HEK293T (cell line): Measurements from ENCODE around the gene WASHC3.
"Not testable (repeated sequence)": the region's sequence is repeated elsewhere in the genome, so short reads cannot be mapped to it uniquely, and the experiment has no call there.

Experiments
- CTCF ChIA-PET: fragments of 350-600 bp; formaldehyde crosslinking; extraction: SDS; loops from one replicate; lab custom pipeline; 2021; ENCODE audit warnings: antibody characterized with exemption, inconsistent platforms; lab: Yijun Ruan, JAX
- POLR2A ChIA-PET: fragments of 350-600 bp; formaldehyde crosslinking; extraction: SDS; loops from one replicate; lab custom pipeline; 2020; ENCODE audit warnings: antibody characterized with exemption, inconsistent platforms; lab: Yijun Ruan, JAX
- DNase-seq: peaks from one replicate; pipeline ENCODE4 v3.0.0; 2012; ENCODE audit warnings: mixed read lengths; ENCODE audit errors: extremely low spot score
- ARNT ChIP-seq: fragments of 450-650 bp; IDR thresholded peaks from 2 replicates; pipeline ENCODE4 v1.6.1; 2017; ENCODE audit warnings: mild to moderate bottlenecking
- BHLHE40 ChIP-seq: fragments of 450-650 bp; IDR thresholded peaks from 2 replicates; pipeline ENCODE4 v1.6.1; 2016; ENCODE audit warnings: mild to moderate bottlenecking, moderate library complexity, borderline replicate concordance
- CTBP1 ChIP-seq: fragments of 450-650 bp; IDR thresholded peaks from 2 replicates; pipeline ENCODE4 v1.6.1; 2016; ENCODE audit warnings: borderline replicate concordance
- ELF4 ChIP-seq: fragments of 450-650 bp; IDR thresholded peaks from 2 replicates; pipeline ENCODE4 v1.6.1; 2017; ENCODE audit warnings: antibody characterized with exemption
- FOXA1 ChIP-seq: fragments of 450-650 bp; IDR thresholded peaks from 2 replicates; pipeline ENCODE4 v1.6.1; 2016; ENCODE audit warnings: mild to moderate bottlenecking
- FOXK2 ChIP-seq: fragments of 450-650 bp; IDR thresholded peaks from 2 replicates; pipeline ENCODE4 v1.6.1; 2016; ENCODE audit warnings: mild to moderate bottlenecking
- FOXM1 ChIP-seq: fragments of 450-650 bp; IDR thresholded peaks from 2 replicates; pipeline ENCODE4 v1.6.1; 2017; ENCODE audit warnings: mild to moderate bottlenecking, borderline replicate concordance
- HDGF ChIP-seq: fragments of 450-650 bp; IDR thresholded peaks from 2 replicates; pipeline ENCODE4 v1.6.1; 2017; ENCODE audit warnings: antibody characterized with exemption, borderline replicate concordance
- L3MBTL2 ChIP-seq: fragments of 450-650 bp; conservative IDR thresholded peaks from 2 replicates; pipeline ENCODE4 v1.6.1; 2016; ENCODE audit warnings: mild to moderate bottlenecking
- LEF1 ChIP-seq: fragments of 450-650 bp; IDR thresholded peaks from 2 replicates; pipeline ENCODE4 v1.6.1; 2017; ENCODE audit warnings: mild to moderate bottlenecking, borderline replicate concordance
- NFRKB ChIP-seq: fragments of 450-650 bp; IDR thresholded peaks from 2 replicates; pipeline ENCODE4 v1.6.1; 2016; ENCODE audit warnings: mild to moderate bottlenecking, moderate library complexity
- SP1 ChIP-seq: fragments of 450-650 bp; IDR thresholded peaks from 2 replicates; pipeline ENCODE4 v1.6.1; 2017
- SUZ12 ChIP-seq: fragments of 450-650 bp; IDR thresholded peaks from 2 replicates; pipeline ENCODE4 v1.6.1; 2016; ENCODE audit warnings: mild to moderate bottlenecking
- TARDBP ChIP-seq: fragments of 450-650 bp; IDR thresholded peaks from 2 replicates; pipeline ENCODE4 v1.6.1; 2016
- ZNF384 ChIP-seq: fragments of 450-650 bp; IDR thresholded peaks from 2 replicates; pipeline ENCODE4 v1.6.1; 2016
- TF ChIP-seq, protein P1 (sequence below): fragments of 450-650 bp; IDR thresholded peaks from 2 replicates; pipeline ENCODE4 v1.6.1; 2016

The WASHC3 gene

DNA sequence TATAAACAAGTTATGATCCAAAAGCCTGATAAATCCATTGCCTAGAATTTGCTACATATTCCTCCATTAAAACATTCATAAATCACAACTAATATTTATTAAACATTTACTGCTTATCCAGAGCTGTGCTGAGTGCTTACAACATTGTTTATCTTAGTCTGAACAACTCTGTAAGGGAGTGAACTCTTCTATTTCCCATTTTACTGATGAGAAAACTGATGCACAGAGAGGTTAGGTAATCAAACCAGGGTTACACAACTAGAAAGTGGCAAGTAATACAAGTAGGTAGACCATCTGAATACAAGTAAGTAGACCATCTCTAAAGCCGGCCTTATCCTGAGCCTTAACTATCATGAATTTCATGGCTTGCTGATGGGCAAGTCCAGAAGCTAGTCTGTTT lies 39.5 kb downstream of the WASHC3 start:
- POLR2A ChIA-PET, result no interaction called here
- CTCF ChIA-PET, result no interaction called here
- no peak for DNase-seq
- TF ChIP-seq ARNT (no peak), FOXM1 (no peak), HDGF (no peak), TARDBP (no peak), BHLHE40 (no peak), SP1 (no peak), LEF1 (no peak), FOXA1 (no peak), SUZ12 (no peak), ELF4 (no peak), NFRKB (no peak), CTBP1 (no peak)
- TF ChIP-seq, protein P1, sequence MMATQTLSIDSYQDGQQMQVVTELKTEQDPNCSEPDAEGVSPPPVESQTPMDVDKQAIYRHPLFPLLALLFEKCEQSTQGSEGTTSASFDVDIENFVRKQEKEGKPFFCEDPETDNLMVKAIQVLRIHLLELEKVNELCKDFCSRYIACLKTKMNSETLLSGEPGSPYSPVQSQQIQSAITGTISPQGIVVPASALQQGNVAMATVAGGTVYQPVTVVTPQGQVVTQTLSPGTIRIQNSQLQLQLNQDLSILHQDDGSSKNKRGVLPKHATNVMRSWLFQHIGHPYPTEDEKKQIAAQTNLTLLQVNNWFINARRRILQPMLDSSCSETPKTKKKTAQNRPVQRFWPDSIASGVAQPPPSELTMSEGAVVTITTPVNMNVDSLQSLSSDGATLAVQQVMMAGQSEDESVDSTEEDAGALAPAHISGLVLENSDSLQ, result no peak

DNA sequence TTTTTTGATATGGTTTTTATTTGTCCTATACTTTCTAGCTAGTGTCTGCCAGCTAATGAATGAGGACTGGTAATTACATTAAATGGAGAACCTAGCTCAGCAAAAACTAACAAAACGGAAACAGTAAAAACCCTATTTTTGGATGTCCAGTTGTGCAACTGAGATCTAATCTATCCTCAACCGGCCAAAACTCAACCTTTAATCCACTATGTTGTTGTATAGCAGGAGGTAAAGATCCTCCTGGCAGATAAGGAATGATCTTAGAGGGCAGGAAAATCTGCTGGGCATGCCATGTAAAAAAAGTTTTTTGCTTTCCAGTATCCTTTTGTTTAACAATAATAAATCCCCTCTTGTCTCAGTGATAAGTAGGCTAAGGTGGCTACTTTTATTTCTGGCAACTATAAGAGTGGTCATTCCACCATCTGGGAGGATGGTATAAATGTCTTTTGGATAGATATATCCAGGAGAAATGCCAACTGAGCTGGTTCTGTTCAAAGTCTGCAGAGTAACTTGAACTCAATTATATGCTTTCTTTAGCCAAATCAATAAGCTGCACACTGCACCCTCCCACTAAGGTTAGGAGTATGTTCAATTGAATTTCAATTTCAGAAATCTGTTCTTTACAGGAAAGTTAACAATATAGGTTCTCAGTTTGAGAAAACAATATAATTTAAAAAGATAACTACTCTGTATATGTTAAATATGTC lies 40.1 kb downstream of the WASHC3 start:
- no peak for DNase-seq
- CTCF ChIA-PET, result no interaction called here
- TF ChIP-seq ARNT, result no peak
- POLR2A ChIA-PET, result no interaction called here

GRCh38 chr12:102018607-102019006 lies 43.2 kb downstream of the WASHC3 start:
- DNase-seq, CTCF ChIA-PET, POLR2A ChIA-PET: not testable (repeated sequence)

- TF ChIP-seq HDGF (no peak), ELF4 (no peak), FOXK2 (no peak)
- no peak for DNase-seq
- POLR2A ChIA-PET, result no interaction called here
- CTCF ChIA-PET, result no interaction called here
These were observed 45.3 kb downstream of the WASHC3 start for GRCh38 chr12:102016472-102016871.

DNA sequence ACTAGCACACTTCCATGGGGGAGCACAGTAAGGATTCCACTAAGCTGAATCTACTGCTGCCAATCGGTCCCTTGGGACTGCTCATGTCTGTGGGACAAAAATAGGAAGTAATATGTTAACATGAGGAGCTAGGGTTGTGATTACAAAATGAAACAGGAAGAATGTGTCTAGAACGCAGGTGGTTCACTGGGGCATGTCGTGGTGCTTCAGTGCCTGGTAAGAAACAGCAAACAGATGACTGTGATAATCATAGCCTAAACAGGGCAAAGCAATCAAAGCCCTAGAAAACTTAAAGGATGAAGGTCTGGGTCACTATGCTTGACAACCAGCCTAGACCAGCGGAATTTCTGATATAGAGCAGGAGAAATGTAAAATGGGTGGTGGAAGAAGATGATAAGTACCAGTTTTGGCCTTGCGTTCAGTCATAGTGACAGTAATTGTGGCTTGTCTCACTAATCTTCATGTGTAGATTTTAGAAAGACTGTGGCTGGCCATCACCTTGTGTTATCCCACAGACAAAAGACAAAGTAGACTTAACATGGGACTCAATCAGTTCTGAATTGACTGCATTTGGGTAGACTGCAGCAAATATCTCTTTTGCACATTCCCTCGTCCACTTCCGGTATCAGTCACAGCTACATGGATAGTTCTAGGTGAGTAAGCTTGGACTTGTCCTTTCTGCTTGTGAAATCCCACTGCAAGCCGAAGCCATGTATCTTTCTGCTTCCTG lies 51.4 kb downstream of the WASHC3 start:
- POLR2A ChIA-PET, result no interaction called here
- DNase-seq, result no peak
- CTCF ChIA-PET, result no interaction called here

GRCh38 chr12:102009796-102010195 lies 52.0 kb downstream of the WASHC3 start:
- POLR2A ChIA-PET, result no interaction called here
- CTCF ChIA-PET, result no interaction called here
- DNase-seq, result no peak
- TF ChIP-seq CTBP1 (no peak), FOXM1 (no peak), SUZ12 (no peak), FOXA1 (no peak), SP1 (no peak), FOXK2 (no peak), TARDBP (no peak), BHLHE40 (no peak), ZNF384 (no peak), ELF4 (no peak), L3MBTL2 (no peak), HDGF (no peak), LEF1 (no peak), NFRKB (no peak), ARNT (no peak)
- TF ChIP-seq, protein P1, result no peak

More for the DNA sequence above, 51.4 kb downstream of the WASHC3 start:
- TF ChIP-seq HDGF, result no peak
- TF ChIP-seq FOXK2, result no peak
- TF ChIP-seq ZNF384, result no peak
- no peak for TF ChIP-seq ARNT
- no peak for TF ChIP-seq SUZ12
- no peak for TF ChIP-seq NFRKB
- no peak for TF ChIP-seq LEF1

- CTCF ChIA-PET, result no interaction called here
- POLR2A ChIA-PET, result no interaction called here
- no peak for TF ChIP-seq ELF4
- no peak for TF ChIP-seq HDGF
- no peak for TF ChIP-seq ARNT
- TF ChIP-seq ZNF384, result no peak
- TF ChIP-seq FOXK2, result no peak
- no peak for TF ChIP-seq FOXA1
- no peak for TF ChIP-seq BHLHE40
- TF ChIP-seq L3MBTL2, result no peak
- no peak for TF ChIP-seq SUZ12
- TF ChIP-seq LEF1, result no peak
- TF ChIP-seq SP1, result no peak
- no peak for TF ChIP-seq CTBP1
- TF ChIP-seq TARDBP, result no peak
- TF ChIP-seq, protein P1, result no peak
- no peak for TF ChIP-seq FOXM1
- TF ChIP-seq NFRKB, result no peak
- DNase-seq, result no peak
These were observed 53.1 kb downstream of the WASHC3 start for GRCh38 chr12:102008615-102009126.
